Measurements from ENCODE around the gene BRDT. TPM values are rescaled to one million over a fixed set of nuclear protein-coding genes. Genes with fewer than 3 reads are reported as not detected.

BRDT gene
- total and polyA plus RNA-seq, 2 experiments from 2014 or later = not detected

DNA sequence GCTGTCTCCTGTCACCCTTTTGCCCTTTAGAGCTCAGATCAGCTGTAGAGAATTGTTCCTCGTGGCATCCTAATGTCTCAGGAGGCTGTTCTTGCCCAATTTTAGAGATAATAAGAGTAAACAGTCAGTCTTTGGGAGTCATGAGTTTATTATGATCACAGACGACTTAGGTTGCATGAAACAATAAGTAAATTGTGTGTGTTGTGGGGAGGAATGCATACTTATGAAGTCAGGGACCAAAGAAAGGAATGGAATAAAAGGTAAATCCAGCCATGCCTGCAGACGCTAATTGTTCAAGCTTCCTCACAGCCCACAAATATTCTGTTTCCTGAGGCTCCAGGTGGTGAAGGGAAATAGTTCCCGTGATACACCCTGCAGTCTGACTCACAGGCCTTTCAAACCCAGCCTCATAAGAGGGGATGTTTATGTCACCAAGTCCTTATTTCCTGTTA, 81.5 kb downstream of the BRDT start:
- Histone ChIP-seq H3K9me3 (ENCODE audit: low read depth) (no peaks in the 10 kb centered on the region), H3F3A (ENCODE audit: insufficient read depth) (no peaks in the 10 kb centered on the region), H3K79me2 (ENCODE audit: insufficient read depth) (no peaks in the 10 kb centered on the region), H2AFZ (peak overlapping the region; percentile 93; the same call in 1 of the 2 replicates), H3K27ac (no peak overlapping the region), H4K20me1 (ENCODE audit: insufficient read depth) (no peaks in the 10 kb centered on the region), H3K9ac (no peak overlapping the region), H3K4me3 (no peak overlapping the region; the same call in 1 of the 2 replicates), H3K9me2 (ENCODE audit: insufficient read depth) (no peaks in the 10 kb centered on the region), H3K27me3 (replicated peaks; ENCODE audit: insufficient read depth) (peaks cover 7% of the 10 kb centered on the region; the same call in 1 of the 2 replicates), H3K36me3 (ENCODE audit: low read depth) (no peaks in the 10 kb centered on the region), H3K4me1 (ENCODE audit: insufficient read depth) (no peaks in the 10 kb centered on the region), H3K4me2 (ENCODE audit: unreplicated experiment) (no peak overlapping the region)
- TF ChIP-seq EZH2 (IDR thresholded peaks at IDR 0.05; ENCODE audit: insufficient read depth, poor library complexity, severe bottlenecking) (no peak), EZH2phosphoT487 (IDR thresholded peaks at IDR 0.05; ENCODE audit: insufficient read depth, low read depth) (no peak)
- WGBS, 2 experiments (ENCODE audit: low coverage in 1 of 2, low lambda C conversion rate in 2 of 2, missing lambda C conversion rate in 2 of 2) = 77 to 84% methylated on average over 4 of the region's 4 CpGs
- in situ Hi-C loops (cut with MboI) = no loop called here
- peak; percentile 5 for DNase-seq

DNA sequence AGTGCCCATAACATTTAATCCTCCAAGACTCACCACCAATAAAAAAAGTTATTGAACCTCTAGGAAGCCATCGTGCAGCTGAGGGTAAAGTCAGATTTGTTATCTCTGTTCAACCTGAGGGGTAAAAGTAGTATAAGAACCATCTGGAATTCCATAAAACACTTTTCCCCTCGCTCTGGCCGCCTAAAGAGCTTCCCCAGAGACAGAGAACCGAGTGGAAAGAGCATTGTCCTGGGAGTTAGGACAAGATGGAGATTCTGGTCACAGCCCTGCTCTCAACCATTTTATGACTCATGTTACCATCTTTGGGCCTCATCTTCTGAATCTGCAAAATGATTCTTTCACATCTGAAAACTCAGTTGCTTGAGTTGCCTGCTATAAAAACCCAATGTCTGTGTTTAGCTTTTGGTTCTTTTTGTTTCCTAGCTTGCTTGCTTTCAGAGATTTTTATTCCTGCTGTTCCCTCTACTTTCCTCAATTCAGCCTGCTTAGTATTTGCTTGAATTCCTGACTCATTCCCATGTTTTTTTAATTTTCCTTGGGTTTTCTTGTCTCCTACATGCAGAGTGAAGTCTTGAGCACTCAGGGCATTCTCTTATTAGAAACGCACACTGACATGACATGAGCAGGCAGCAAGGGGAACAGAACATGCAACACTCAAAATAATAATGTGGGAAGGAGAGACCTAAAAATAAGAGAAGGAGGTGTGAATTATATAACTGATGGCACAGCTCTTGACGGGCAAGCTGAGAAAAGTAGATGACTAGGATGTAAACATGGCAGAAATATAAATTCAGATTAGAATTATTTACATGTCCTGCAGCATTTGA, 82.3 kb downstream of the BRDT start:
- no peak overlapping the region for H3K9ac ChIP-seq
- 0 out of 2 replicates have a peak overlapping the region, but pooled peaks have one; percentile 3 for H2AFZ ChIP-seq
- in situ Hi-C loops (cut with MboI) = no loop called here
- WGBS, 2 experiments (ENCODE audit: low coverage in 1 of 2, low lambda C conversion rate in 2 of 2, missing lambda C conversion rate in 2 of 2) = 64 to 68% methylated on average over 6 of the region's 6 CpGs
- no peaks in the 10 kb centered on the region for H3K36me3 ChIP-seq (ENCODE audit: low read depth)
- no peaks in the 10 kb centered on the region for H3K79me2 ChIP-seq (ENCODE audit: insufficient read depth)
- H3F3A ChIP-seq (ENCODE audit: insufficient read depth) = no peaks in the 10 kb centered on the region
- DNase-seq = peak; percentile 11
- no peaks in the 10 kb centered on the region for H3K4me1 ChIP-seq (ENCODE audit: insufficient read depth)
- H3K4me3 ChIP-seq = no peak overlapping the region
- no peak overlapping the region for H3K4me2 ChIP-seq (ENCODE audit: unreplicated experiment)
- TF ChIP-seq EZH2phosphoT487 (IDR thresholded peaks at IDR 0.05; ENCODE audit: insufficient read depth, low read depth) (no peak), EZH2 (IDR thresholded peaks at IDR 0.05; ENCODE audit: insufficient read depth, poor library complexity, severe bottlenecking) (no peak)
- H3K27me3 ChIP-seq (replicated peaks; ENCODE audit: insufficient read depth) = peaks cover 10% of the 10 kb centered on the region
- no peaks in the 10 kb centered on the region for H4K20me1 ChIP-seq (ENCODE audit: insufficient read depth)
- H3K9me3 ChIP-seq (ENCODE audit: low read depth) = no peaks in the 10 kb centered on the region
- H3K27ac ChIP-seq = no peak overlapping the region
- no peaks in the 10 kb centered on the region for H3K9me2 ChIP-seq (ENCODE audit: insufficient read depth)

DNA sequence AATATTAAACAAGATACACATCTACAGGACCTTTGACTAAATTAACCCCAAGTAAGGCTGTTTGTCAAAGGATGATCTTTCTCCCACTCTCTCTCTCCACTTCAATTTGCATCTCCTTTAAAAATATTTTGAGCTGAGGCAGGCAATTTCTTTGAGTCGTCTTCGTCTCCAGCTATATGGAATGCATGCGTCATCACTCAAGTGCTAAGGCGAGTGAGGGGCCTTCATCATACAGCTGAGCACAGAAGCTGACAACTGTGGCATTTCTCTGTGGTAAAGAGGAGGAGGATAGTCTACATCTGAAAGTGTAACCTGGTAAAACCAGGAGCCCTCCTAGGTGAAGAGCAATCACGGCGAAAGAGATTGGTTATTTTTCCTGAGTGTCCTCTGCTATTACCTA, 88.2 kb downstream of the BRDT start:
- H4K20me1 ChIP-seq (ENCODE audit: insufficient read depth) = no peaks in the 10 kb centered on the region
- DNase-seq = no peak
- no peak overlapping the region for H3K9ac ChIP-seq
- in situ Hi-C loops (cut with MboI) = no loop called here
- H3K36me3 ChIP-seq (ENCODE audit: low read depth) = no peaks in the 10 kb centered on the region
- no peaks in the 10 kb centered on the region for H3K9me2 ChIP-seq (ENCODE audit: insufficient read depth)
- no peak overlapping the region for H3K4me3 ChIP-seq
- H3K79me2 ChIP-seq (ENCODE audit: insufficient read depth) = no peaks in the 10 kb centered on the region
- H3K9me3 ChIP-seq (ENCODE audit: low read depth) = no peaks in the 10 kb centered on the region
- no peak overlapping the region for H2AFZ ChIP-seq
- TF ChIP-seq EZH2phosphoT487 (IDR thresholded peaks at IDR 0.05; ENCODE audit: insufficient read depth, low read depth) (no peak), EZH2 (IDR thresholded peaks at IDR 0.05; ENCODE audit: insufficient read depth, poor library complexity, severe bottlenecking) (no peak)
- H3K27me3 ChIP-seq (replicated peaks; ENCODE audit: insufficient read depth) = peaks cover 7% of the 10 kb centered on the region
- WGBS, 2 experiments (ENCODE audit: low coverage in 1 of 2, low lambda C conversion rate in 2 of 2, missing lambda C conversion rate in 2 of 2) = 84 to 85% methylated on average over 6 of the region's 6 CpGs
- no peak overlapping the region for H3K27ac ChIP-seq
- no peaks in the 10 kb centered on the region for H3F3A ChIP-seq (ENCODE audit: insufficient read depth)
- H3K4me1 ChIP-seq (ENCODE audit: insufficient read depth) = no peaks in the 10 kb centered on the region
- no peak overlapping the region for H3K4me2 ChIP-seq (ENCODE audit: unreplicated experiment)

DNA sequence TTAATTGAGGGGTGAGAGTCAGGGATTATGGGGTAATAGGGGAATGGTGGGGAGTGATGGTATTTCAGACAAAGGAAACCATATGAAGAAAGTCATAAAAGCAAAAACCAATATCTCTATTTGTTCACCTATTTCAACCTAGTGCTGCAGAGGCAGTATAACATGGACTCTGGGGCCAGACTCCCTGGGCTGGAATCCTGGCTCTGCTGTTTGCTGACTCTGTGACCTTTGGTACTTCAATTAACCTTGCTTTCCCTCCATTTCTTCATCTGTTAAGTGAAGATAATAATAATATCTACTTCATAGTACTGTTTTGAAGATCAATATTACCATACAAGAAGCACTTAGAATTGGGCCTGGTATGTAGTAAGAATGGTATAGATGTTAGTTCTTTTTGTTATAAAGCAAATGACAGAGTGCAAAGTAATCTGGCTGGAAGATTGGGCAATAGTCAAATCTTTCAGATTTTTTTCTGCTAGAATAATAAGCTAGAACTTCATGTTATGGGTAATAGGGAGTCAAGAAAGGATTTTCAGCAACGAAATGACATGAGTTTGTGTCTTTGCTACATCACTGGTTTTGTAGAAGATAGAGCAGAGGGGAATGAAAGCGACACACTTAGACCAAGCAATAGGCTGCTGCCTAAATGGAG, 89.6 kb downstream of the BRDT start:
- Histone ChIP-seq H3K9ac (no peak overlapping the region), H3K9me2 (ENCODE audit: insufficient read depth) (no peaks in the 10 kb centered on the region), H3F3A (ENCODE audit: insufficient read depth) (no peaks in the 10 kb centered on the region), H3K36me3 (ENCODE audit: low read depth) (no peaks in the 10 kb centered on the region), H3K27me3 (replicated peaks; ENCODE audit: insufficient read depth) (peaks cover 7% of the 10 kb centered on the region), H3K4me3 (no peak overlapping the region), H3K9me3 (ENCODE audit: low read depth) (no peaks in the 10 kb centered on the region), H4K20me1 (ENCODE audit: insufficient read depth) (no peaks in the 10 kb centered on the region), H2AFZ (no peak overlapping the region), H3K4me1 (ENCODE audit: insufficient read depth) (no peaks in the 10 kb centered on the region), H3K79me2 (ENCODE audit: insufficient read depth) (no peaks in the 10 kb centered on the region), H3K4me2 (ENCODE audit: unreplicated experiment) (no peak overlapping the region), H3K27ac (no peak overlapping the region)
- TF ChIP-seq EZH2phosphoT487 (IDR thresholded peaks at IDR 0.05; ENCODE audit: insufficient read depth, low read depth) (no peak), EZH2 (IDR thresholded peaks at IDR 0.05; ENCODE audit: insufficient read depth, poor library complexity, severe bottlenecking) (no peak)
- 50 to 55% methylated on average over 2 of the region's 2 CpGs for WGBS, 2 experiments (ENCODE audit: low coverage in 1 of 2, low lambda C conversion rate in 2 of 2, missing lambda C conversion rate in 2 of 2)
- in situ Hi-C loops (cut with MboI) = no loop called here
- no peak for DNase-seq
